Stimulated activated CD4-positive, alpha-beta T cell treated with anti-CD3 and anti-CD28 coated beads, Interleukin-15, amount 100 ng/mL, for 48 hours (primary cell): Measurements from ENCODE around the gene SMIM35.
"Not testable (repeated sequence)": the region's sequence is repeated elsewhere in the genome, so short reads cannot be mapped to it uniquely, and the experiment has no call there.

Source experiments
- DNase-seq, 2 donors: peaks; one replicate each; pipeline ENCODE4 v3.0.0-alpha.2; 2020; ENCODE audit warnings: low read depth in 2 of 2

SMIM35 gene

DNA sequence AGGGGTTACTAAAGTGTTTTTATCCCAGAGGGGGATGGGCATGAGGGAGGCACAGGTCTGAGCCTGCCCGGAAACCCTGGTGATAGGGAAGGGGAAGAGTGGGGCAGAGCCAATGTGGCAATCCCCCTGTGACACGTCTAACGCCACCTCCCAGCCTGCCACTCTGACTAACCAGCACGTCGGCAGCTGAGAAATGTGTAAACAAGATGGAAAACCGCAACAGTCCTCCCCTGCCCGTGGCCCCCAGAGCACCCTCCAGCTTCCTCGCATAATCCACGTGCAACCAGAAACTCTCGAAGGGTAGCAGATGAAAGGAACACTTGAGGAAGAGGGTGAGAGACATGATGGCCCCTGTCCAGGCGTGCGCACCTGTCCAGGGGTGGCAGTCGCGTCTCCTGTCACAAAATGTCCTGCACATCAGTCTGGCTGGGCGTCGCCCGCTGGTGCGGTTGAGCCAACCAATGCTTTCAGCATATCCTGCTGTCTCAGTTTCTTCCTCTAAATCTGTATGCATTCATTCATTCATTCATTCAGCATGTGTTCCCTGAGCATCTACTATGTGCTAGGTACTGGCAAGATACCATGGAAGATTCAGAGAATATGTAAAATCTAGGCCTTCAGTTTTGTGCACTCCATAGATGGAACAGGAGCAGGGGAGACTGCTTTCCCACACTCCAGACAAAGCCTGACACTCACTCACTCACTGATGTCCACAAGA lies 5.4 kb downstream of the SMIM35 start:
- DNase-seq, result no peak

DNA sequence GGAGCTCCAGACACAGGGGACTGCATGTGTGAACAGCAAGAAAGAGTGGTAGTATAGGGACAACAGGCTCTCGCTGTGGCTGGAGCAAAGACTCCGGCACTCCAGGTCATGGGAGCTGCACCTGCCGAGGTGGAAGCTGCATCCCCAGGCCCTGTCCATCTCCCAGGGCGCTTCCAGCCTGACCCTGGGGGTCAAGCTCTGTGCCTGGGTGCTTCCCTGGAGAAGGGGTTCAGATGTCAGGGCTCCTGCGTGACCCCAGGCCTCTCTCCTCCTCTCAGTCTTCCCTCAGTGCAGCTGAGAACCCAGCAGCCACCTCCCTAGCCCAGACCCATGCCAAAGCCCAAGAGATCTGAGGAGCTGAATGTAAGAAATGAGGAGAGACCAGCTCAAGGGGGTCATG lies 6.5 kb downstream of the SMIM35 start:
- no peak for DNase-seq

DNA sequence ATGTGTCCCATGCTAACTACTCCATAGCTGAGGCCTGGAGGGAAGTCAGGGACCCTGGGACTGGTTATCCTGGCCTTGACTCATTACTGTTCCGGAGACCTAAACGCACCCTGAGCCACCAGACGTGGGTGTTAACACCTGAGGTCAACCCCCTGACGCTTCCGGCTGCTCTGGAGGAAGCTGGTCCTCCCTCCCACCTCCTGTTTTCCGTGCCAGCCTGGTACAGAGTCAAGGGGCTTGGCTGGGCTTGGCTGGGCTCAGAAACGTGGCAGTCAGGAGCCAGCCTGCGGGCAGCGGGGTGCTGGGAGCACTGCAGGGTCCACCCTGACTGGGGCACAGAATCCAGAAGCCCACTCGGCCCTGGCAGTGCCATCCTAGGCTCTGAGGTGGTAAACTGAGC lies 7.3 kb downstream of the SMIM35 start:
- DNase-seq, result no peak

DNA sequence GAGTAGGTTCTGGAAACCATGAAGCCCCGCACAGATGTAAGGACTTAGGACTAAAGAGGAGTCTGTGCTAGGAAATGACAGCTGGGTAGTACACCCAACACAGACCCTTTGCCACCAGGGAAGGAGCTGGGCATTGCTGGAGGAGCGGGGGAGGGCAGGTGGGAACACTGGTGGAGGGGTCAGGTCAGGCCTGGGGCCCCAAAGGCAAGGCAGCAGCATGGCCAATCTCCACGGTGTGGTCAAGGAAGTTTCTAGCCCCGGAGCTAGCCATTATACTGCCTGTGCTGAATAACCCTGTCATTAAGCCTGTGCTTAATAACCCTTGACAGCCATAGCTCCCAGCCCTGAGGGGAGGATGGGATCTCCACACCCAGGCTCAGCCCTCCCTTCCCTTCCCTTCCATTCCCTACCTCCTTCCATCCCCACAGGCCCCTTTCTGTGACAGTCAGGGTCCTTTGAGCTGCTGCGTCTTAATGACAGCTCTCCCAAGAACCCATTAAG lies 7.8 kb downstream of the SMIM35 start:
- DNase-seq, result no peak

DNA sequence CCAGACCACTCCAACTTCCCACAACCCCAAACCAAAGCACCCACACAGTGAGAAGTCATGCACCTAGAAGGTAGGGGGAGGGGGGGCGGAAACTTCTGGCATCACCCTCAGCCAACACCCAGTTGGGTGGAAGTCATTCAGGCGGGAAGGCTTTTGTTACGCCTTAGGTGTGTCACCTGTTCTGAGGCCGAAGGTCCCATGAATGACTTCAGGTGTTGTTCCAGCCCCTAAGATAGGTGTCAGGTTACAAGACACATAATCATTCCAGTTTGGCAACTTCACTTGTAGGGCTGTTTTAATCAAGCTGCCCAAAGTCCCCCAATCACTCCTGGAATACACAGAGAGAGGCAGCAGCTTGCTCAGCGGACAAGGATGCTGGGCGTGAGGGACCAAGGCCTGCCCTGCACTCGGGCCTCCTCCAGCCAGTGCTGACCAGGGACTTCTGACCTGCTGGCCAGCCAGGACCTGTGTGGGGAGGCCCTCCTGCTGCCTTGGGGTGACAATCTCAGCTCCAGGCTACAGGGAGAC lies 9.9 kb downstream of the SMIM35 start, which contains the start of gene TMPRSS4:
TSS of gene TMPRSS4 (plus strand) at position 325 of the 528 bp plus-strand sequence. CDS start 225 bp downstream, outside the sequence.
- DNase-seq, result no peak

DNA sequence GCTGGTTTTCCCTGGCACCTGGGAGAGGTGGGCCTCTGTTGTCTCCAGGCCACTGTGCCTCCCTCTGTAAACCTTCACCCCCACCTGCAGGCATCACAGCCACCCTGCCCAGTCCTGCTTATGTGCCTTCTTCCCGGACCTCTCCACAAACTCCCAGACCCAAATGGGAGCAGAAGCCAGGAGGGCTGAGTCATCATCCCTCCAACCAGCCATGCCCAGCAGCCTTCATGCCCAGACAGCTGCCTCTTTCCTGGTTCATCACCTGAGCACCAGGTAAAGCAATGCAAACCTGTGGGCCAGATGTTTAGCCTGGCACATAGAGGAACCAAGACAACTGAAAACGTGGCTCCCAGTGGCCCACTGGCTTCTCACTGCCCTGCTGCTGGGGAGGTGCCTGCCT lies 12.0 kb downstream of the SMIM35 start:
- DNase-seq, result no peak

DNA sequence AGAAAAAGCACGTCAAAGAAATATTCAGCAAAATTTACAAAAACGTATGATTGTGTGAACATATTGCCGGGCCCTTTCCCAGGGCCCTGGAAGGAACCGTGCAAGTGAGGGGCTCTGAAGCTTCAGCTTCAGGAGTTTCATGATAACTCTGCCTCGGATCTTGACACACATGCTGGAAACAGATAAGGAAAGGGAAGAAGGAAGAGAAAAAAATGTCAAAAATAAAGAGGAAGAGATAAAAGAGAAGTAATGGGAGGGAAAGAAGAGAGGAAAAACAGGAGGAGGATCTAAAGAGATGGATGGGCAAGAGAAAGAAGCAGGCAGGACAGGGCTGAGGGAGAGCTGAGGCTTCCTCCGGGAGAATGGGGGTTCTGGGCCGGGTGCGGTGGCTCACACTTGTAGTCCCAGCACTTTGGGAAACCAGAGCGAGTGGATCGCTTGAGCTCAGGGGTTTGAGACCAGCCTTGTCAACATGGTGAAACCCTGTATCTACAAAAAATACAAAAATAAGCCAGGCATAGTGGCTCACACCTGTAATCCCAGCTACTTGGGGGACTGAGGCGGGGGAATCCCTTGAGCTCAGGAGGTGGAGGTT lies 12.6 kb downstream of the SMIM35 start:
- DNase-seq, result no peak

DNA sequence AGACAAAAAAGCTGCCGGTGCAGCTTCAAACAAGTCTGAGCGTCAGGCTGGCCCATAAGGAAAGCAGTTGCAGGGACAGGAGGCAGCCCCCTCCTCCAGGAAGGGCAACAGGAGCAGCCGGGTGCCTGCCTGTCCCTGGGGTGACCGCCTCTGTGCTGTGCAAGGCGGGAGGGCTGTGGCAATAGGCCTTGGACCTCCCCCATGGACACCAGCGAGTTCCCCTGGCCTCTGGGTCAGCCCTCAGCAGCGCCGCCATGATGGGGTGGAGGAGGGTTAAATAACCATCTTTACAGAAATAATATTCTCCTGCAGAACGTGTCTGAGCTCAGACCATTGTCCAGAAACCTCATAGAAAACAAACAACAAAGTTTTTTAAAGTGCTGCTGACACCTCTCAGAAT lies 13.2 kb downstream of the SMIM35 start:
- no peak for DNase-seq

DNA sequence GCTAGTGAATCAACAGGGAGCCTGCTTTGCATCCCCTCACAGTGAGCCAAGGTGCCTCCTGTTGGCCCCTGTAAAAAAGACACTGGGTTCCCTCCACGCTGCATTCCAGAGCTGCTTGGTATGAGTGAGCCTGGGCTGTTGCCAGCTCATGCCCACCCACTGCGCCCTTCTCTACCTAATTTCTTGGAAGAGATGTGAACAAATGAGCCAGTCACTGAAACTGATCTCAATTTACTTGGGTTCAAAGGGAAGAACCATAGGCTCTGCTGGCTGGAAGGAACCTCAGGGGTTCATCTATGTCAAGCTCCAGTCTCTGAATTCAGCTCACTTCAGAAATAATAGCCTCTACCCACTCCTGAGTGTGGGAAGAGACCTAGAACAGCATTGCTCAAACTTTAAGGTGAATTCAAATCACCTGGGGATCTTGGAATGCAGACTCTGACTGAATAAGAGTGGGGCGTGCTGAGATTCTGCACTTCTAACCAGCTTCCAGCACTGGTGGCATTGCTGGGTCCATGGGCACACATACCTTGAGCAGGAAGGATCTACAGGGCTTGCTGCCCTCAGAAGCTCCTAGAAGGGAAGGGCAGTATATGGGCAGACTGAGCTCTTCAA lies 15.2 kb downstream of the SMIM35 start:
- DNase-seq, result no peak

DNA sequence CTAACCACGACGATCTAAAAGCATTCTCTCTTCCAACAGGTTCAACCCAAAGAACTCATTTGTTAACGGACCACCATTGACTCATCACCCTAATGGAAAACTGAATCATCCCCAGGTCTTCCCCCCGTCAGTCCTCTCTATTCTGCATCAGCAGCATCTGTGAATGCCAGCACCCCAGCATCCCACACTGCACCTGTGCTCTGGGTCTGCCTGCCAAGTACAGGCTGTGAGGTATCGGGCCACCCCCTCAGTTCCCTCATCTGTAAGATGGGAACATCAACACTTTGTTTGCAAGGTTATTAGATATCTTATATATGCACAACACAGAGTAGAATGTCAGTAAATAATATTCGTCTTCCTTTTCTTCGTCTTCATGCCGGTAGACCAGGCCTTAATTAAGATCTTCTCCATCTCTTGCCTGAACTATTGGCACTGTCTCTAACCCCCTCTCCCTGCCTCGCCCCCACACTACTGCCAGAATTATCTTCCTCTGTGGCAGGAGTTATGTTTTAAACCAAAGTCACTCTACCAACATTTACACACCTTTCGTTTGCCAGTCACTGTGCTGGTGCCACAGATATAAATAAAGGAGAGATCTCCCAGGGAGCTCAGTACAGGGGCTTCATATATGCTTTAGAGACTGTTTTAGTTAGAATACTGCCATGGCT lies 17.7 kb downstream of the SMIM35 start:
- DNase-seq, result no peak

DNA sequence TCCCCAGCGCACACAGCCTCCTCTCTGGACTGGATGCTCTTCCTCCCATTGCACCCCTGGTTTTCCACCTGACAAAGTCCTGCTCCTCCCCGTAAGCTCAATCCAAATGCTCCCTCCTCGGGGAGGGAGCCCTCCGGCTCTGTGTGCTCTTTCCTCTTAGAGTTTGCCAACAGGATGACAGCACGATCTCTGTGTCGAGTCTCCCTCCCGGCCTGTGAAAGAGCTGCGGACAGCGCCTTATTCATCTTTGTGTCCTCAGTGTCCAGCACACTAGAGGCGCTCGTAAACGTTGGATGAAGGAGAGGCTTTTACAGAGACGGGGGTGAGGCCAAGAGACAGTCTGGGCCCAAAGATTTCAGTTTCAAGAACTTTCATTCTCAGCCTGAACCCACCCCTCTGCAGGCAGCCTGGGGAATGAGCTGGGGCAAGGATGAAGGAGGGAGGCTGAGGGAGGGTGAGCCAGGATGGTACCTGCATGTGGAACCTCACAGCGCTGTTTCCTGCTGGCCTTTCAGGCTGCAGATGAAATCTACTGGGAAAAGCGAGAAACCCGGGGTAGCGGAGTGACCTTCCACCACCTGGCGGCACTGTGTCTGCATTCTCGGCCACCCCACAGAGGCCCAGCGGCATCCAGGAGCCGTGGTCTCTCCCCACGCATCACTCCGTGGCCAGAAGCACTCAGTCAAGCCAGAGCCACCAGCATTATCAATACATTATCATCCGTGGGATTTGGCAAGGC lies 18.4 kb downstream of the SMIM35 start:
- DNase-seq, result no peak

DNA sequence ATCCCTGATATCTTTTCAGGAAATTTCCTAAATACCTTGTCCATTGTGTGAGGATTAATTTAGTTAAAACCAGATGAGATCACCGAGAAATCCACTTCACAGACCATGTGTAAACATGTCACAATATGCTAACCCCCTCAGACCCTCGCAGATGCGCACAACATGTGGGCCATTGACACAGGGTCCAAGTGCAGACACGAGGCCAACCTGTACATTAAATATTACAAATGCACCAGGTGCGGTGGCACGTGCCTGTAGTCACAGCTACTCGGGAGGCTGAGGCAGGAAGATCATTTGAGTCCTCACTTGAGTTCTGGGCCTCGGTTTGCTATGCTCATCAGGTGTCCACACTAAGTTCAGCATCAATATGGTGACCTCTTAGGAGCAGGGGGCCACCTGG lies 19.8 kb downstream of the SMIM35 start:
- DNase-seq, result no peak

DNA sequence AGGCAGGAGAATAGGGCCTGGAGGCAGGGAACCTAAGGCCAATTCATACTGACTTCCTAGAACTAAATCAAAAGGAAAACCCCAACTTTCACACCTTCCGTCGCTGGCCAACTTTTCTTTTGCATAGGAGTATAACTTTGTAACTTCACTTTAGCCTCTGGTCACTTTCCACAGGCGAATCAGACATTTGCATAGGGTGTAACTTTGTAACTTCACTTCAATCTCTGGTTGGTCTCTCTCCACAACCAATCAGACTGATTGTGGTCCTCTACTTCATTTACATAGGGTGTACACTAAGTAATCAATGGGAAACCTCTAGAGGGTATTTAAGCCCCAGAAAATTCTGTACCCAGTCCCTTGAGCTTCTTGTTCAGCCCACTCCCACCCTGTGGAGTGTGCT lies 21.4 kb downstream of the SMIM35 start:
- no peak for DNase-seq

DNA sequence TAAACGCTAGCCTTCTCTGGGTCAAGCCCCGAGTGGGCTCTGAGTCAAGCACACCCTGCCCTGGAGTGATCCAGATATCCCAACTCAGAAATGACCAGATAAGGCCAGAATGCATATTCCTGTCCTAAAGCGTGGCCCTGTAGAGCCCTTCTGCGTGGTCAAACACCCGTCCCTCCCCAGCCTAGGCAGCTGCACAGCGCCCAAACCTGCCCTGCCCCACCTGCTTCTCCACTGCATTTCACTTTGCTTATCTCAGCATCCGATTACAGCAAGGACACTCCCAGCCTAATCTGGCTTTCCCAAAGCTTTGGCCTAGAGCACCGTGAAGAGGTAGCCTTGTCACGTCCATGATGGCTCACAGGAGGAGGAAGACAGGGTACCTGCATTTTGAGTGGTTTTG lies 21.8 kb downstream of the SMIM35 start:
- DNase-seq, result no peak

DNA sequence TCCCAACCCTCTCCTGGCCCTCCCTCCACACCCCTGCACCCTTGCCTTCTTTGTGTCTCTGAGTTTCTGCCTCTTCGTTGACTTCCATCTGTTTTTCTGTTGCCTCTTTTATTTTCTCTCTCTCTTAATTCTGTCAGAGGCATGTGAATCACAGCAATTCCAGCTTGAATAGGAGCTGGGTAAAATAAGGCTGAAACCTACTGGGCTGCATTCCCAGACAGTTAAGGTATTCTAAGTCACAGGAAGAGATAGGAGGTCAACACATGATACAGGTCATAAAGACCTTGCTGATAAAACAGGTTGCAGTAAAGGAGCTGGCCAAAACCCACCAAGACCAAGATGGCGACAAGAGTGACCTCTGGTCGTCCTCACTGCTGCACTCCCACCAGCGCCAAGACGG lies 24.1 kb downstream of the SMIM35 start:
- not testable (repeated sequence) for DNase-seq

DNA sequence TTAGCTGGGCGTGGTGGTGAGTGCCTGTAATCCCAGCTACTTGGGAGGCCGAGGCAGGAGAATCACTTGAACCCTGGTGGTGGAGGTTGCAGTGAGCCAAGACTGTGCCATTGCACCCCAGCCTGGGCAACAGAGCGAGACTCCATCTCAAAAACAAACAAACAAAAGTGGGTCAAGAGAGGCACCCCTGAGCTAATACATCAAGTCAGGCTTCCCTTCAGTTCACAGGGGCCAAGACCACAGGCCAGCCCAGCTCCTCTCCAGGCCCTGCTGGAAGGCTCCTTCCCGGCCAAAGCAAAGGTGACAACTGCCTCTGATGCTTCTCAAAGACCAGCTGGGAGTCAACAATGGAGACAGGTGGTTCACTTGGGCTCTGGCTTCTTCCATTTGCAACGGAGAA lies 24.6 kb downstream of the SMIM35 start:
- DNase-seq, result not testable (repeated sequence)

DNA sequence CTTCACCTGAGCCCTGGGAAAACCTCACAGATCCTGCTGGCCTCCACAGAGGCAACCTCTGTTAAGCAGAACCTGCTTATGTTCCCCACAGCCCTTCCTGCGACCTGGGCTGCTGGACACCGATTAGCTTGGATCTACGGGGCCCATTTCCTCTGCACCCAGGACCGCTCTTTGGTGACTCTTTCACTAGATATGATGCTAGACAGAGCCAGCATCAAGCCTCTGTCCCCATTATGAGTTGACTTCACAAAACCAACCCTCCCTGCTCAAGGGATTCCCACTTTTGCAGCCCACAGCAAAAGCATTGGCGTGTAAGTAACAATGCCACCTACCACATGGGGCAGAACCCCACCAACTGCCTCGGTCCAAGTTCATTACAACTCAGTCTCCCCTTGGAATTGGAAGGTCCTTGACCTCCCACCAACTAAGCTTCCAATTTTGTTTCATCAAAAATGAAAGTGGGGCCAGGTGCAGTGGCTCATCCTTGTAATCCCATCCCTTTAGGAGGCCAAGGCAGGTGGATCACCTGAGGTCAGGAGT lies 25.1 kb downstream of the SMIM35 start:
- no peak for DNase-seq

DNA sequence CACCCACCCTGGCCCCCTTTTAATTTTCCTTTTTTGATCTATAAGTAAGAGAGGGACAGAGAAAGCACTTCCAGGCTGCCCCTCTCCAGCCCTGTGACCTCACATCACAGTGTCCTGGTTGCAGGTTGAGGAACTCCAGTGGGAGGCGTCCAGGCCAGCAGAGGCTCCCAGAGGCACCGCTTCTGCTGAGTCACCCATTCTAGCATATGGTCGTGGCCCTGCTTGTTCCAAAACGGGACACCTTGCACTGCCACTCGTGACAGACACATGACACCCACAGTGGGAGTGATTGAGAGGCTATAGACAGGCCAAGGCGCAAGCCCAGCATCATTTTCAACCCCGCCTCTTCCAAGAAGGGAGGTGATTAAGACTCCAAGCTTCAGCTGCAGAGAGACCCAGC lies 25.9 kb downstream of the SMIM35 start:
- no peak for DNase-seq

DNA sequence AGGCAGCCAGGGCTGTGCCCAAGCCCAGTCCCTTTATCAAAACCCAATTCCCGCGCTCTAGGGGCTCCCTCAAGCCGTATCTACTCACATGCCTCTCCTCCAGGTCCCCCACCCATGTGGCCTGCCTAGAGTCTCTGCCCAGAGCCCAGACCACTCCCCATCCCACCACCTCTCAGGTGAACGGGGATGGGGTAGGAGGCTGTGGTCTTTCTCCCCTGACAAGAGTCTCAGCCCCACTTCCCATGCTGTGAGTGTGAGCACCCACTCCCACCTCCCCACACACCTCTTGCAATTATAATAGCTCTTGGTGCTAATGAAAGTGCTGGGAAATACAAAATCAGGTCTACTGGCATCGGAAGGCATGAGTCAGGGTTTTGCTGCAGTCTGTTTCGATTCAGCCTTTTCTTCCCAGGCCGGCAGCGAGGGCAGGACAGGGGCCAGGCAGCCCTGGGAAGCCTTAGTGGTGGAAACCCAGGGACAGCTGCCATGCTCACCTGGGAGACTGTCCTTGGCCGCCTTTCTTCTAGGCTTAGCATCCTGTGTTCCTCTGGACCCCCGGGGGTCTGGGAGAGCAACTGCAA lies 26.6 kb downstream of the SMIM35 start:
- DNase-seq, result no peak

DNA sequence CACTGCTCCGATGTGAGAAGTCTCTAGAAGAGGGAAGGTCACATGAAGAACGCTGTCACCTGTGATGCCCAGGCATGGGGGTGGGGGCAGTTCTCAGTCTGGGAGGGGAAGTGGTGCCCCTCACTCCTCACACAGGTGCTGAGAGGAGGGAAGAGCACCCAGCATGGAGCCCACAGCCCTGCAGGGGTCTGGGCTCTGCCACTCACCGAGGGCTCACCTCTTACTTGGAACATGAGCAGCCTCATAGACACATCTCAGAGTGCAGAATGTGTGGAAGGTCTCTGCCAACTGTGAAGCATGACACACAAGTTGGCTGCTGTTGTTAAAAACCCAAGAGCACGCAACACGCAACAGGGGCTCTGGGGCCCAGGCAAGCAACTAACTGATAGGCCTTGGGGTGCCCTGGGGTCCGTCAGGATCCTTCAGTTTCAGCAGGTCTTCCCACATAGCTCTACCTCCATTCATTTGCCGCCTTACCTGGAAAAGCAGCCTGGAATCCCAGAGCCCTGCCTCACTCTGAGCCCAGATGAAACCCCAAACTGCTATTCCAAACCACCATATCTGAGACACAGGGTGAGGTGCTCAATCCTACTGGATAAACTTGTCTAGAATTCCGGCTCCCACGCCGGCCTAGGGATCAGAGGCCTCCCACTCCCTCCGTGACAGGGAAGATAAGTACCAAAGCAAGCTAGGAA lies 27.4 kb downstream of the SMIM35 start:
- DNase-seq, result no peak
